WTC11 (cell line): ENCODE data around the gene RAP2C.

Source experiments
- CREB1 ChIP-seq: sonication (generic); formaldehyde crosslinking; IDR thresholded peaks from 2 replicates; pipeline ENCODE4 v1.8.0; 2023; ENCODE audit warnings: mild to moderate bottlenecking, missing genetic modification reagents
- CREM ChIP-seq: sonication (generic); formaldehyde crosslinking; IDR thresholded peaks from 2 replicates; pipeline ENCODE4 v1.8.1; 2022; ENCODE audit warnings: mild to moderate bottlenecking, missing genetic modification reagents, moderate library complexity
- ELF4 ChIP-seq: sonication (generic); formaldehyde crosslinking; IDR thresholded peaks from 2 replicates; pipeline ENCODE4 v1.8.1; 2022; ENCODE audit warnings: low read depth, mild to moderate bottlenecking, moderate library complexity, missing genetic modification reagents
- GABPB1 ChIP-seq: sonication (generic); formaldehyde crosslinking; IDR thresholded peaks from 2 replicates; pipeline ENCODE4 v1.8.1; 2023; ENCODE audit warnings: mild to moderate bottlenecking, missing genetic modification reagents
- MYBL2 ChIP-seq: sonication (generic); formaldehyde crosslinking; IDR thresholded peaks from 2 replicates; pipeline ENCODE4 v1.8.1; 2023; ENCODE audit warnings: mild to moderate bottlenecking, moderate library complexity, missing genetic modification reagents
- NR1H2 ChIP-seq: sonication (generic); formaldehyde crosslinking; IDR thresholded peaks from 2 replicates; pipeline ENCODE4 v1.9.0; 2021; ENCODE audit warnings: mild to moderate bottlenecking, moderate library complexity, missing genetic modification reagents
- NR2C2 ChIP-seq: sonication (generic); formaldehyde crosslinking; IDR thresholded peaks from 2 replicates; pipeline ENCODE4 v1.8.0; 2022; ENCODE audit warnings: mild to moderate bottlenecking, missing genetic modification reagents
- RELA ChIP-seq: sonication (generic); formaldehyde crosslinking; IDR thresholded peaks from 2 replicates; pipeline ENCODE4 v1.8.1; 2022; ENCODE audit warnings: missing genetic modification reagents, mild to moderate bottlenecking, borderline replicate concordance
- SP1 ChIP-seq: sonication (generic); formaldehyde crosslinking; conservative IDR thresholded peaks from 2 replicates; pipeline ENCODE4 v1.8.1; 2022; ENCODE audit warnings: missing genetic modification reagents
- TF ChIP-seq, protein P1 (sequence below): sonication (generic); formaldehyde crosslinking; IDR thresholded peaks from 2 replicates; pipeline ENCODE4 v1.8.0; 2022; ENCODE audit warnings: mild to moderate bottlenecking, missing genetic modification reagents
- TF ChIP-seq, protein P2 (sequence below): fragments of 200-600 bp; IDR thresholded peaks from 2 replicates; pipeline ENCODE4 v1.8.0; 2022; ENCODE audit warnings: antibody characterized with exemption
- TF ChIP-seq, protein P3 (sequence below): sonication (generic); formaldehyde crosslinking; IDR thresholded peaks from 2 replicates; pipeline ENCODE4 v1.8.0; 2022; ENCODE audit warnings: mild to moderate bottlenecking, missing genetic modification reagents
- TF ChIP-seq, protein P4 (sequence below): sonication (generic); formaldehyde crosslinking; IDR thresholded peaks from 2 replicates; pipeline ENCODE4 v1.8.1; 2022; ENCODE audit warnings: missing genetic modification reagents, borderline replicate concordance
- TF ChIP-seq, protein P5 (sequence below): sonication (generic); formaldehyde crosslinking; IDR thresholded peaks from 2 replicates; pipeline ENCODE4 v1.8.0; 2023; ENCODE audit warnings: missing genetic modification reagents, mild to moderate bottlenecking, borderline replicate concordance

DNA sequence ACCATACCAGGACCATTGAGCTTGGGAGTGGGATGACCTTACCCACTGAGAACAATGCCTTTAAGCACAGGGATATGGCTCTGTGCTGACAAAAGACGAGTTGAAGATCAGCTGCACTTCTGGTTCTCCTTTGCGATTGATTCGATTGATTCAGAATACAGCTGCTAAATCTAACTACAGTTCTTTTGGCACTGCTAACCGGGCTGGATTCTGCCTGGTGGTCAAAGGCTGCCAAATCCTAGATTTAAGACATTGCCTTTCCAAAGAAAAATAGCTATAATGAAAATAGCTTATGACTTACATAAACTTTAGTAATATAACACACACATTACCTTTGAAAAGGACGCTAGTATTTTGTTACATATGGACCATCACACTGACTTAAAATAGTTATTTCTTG lies 18.3 kb downstream of the RAP2C start:
- TF ChIP-seq, protein P1, sequence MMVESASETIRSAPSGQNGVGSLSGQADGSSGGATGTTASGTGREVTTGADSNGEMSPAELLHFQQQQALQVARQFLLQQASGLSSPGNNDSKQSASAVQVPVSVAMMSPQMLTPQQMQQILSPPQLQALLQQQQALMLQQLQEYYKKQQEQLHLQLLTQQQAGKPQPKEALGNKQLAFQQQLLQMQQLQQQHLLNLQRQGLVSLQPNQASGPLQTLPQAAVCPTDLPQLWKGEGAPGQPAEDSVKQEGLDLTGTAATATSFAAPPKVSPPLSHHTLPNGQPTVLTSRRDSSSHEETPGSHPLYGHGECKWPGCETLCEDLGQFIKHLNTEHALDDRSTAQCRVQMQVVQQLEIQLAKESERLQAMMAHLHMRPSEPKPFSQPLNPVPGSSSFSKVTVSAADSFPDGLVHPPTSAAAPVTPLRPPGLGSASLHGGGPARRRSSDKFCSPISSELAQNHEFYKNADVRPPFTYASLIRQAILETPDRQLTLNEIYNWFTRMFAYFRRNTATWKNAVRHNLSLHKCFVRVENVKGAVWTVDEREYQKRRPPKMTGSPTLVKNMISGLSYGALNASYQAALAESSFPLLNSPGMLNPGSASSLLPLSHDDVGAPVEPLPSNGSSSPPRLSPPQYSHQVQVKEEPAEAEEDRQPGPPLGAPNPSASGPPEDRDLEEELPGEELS (CRISPR knock-in tag) = no peak
- TF ChIP-seq, protein P2, sequence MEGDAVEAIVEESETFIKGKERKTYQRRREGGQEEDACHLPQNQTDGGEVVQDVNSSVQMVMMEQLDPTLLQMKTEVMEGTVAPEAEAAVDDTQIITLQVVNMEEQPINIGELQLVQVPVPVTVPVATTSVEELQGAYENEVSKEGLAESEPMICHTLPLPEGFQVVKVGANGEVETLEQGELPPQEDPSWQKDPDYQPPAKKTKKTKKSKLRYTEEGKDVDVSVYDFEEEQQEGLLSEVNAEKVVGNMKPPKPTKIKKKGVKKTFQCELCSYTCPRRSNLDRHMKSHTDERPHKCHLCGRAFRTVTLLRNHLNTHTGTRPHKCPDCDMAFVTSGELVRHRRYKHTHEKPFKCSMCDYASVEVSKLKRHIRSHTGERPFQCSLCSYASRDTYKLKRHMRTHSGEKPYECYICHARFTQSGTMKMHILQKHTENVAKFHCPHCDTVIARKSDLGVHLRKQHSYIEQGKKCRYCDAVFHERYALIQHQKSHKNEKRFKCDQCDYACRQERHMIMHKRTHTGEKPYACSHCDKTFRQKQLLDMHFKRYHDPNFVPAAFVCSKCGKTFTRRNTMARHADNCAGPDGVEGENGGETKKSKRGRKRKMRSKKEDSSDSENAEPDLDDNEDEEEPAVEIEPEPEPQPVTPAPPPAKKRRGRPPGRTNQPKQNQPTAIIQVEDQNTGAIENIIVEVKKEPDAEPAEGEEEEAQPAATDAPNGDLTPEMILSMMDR = no peak
- TF ChIP-seq, protein P3, sequence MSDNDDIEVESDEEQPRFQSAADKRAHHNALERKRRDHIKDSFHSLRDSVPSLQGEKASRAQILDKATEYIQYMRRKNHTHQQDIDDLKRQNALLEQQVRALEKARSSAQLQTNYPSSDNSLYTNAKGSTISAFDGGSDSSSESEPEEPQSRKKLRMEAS (CRISPR knock-in tag) = no peak
- no peak for TF ChIP-seq NR1H2 (CRISPR knock-in tag)
- no peak for TF ChIP-seq CREM (CRISPR knock-in tag)
- no peak for TF ChIP-seq ELF4
- TF ChIP-seq GABPB1 (CRISPR knock-in tag) = no peak
- TF ChIP-seq SP1 = no peak
- TF ChIP-seq CREB1 = no peak
- TF ChIP-seq NR2C2 (CRISPR knock-in tag) = no peak
- no peak for TF ChIP-seq RELA (CRISPR knock-in tag)
- TF ChIP-seq MYBL2 = no peak
- TF ChIP-seq, protein P4, sequence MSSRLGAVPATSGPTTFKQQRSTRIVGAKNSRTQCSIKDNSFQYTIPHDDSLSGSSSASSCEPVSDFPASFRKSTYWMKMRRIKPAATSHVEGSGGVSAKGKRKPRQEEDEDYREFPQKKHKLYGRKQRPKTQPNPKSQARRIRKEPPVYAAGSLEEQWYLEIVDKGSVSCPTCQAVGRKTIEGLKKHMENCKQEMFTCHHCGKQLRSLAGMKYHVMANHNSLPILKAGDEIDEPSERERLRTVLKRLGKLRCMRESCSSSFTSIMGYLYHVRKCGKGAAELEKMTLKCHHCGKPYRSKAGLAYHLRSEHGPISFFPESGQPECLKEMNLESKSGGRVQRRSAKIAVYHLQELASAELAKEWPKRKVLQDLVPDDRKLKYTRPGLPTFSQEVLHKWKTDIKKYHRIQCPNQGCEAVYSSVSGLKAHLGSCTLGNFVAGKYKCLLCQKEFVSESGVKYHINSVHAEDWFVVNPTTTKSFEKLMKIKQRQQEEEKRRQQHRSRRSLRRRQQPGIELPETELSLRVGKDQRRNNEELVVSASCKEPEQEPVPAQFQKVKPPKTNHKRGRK (CRISPR knock-in tag) = no peak
- TF ChIP-seq, protein P5, sequence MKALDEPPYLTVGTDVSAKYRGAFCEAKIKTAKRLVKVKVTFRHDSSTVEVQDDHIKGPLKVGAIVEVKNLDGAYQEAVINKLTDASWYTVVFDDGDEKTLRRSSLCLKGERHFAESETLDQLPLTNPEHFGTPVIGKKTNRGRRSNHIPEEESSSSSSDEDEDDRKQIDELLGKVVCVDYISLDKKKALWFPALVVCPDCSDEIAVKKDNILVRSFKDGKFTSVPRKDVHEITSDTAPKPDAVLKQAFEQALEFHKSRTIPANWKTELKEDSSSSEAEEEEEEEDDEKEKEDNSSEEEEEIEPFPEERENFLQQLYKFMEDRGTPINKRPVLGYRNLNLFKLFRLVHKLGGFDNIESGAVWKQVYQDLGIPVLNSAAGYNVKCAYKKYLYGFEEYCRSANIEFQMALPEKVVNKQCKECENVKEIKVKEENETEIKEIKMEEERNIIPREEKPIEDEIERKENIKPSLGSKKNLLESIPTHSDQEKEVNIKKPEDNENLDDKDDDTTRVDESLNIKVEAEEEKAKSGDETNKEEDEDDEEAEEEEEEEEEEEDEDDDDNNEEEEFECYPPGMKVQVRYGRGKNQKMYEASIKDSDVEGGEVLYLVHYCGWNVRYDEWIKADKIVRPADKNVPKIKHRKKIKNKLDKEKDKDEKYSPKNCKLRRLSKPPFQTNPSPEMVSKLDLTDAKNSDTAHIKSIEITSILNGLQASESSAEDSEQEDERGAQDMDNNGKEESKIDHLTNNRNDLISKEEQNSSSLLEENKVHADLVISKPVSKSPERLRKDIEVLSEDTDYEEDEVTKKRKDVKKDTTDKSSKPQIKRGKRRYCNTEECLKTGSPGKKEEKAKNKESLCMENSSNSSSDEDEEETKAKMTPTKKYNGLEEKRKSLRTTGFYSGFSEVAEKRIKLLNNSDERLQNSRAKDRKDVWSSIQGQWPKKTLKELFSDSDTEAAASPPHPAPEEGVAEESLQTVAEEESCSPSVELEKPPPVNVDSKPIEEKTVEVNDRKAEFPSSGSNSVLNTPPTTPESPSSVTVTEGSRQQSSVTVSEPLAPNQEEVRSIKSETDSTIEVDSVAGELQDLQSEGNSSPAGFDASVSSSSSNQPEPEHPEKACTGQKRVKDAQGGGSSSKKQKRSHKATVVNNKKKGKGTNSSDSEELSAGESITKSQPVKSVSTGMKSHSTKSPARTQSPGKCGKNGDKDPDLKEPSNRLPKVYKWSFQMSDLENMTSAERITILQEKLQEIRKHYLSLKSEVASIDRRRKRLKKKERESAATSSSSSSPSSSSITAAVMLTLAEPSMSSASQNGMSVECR (CRISPR knock-in tag) = no peak
